ENCODE measurements around the gene ST3GAL5.

DNA sequence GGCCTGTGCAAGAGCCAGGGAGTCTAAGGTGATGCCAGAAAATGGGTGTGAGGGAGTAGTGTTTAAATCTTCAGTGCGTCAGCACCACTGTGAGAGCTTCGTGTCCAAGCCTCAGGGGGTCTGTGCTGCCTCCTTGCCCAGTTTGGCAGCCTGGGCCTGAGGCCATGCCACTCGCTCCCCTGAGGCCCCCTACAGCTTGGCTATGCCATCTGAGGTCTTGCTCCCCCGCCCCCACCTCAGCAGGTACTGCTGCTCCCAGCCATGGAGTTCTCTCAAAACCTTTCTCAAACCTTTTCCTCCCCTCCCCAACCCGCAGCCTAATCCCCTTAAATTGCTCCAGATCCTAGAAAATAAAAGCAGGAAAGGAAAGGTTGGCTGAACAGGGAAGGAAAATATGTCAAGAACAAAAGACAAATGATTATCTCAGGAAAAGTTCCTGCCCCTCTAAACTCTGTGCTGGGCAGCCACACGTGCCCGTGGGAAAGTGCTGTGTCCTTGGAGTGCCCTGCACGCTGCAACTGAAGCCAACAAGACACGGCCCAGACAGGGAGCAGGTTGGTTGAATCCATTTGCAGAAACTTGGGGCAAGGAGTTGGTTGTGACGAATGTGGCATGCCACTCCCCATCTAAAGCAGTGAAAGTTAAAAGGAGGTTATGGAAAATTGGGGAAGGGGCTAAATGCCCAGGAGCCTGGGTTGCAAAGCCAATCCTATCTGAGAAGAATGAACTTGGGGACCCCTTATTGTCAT lies 73.8 kb downstream of the ST3GAL5 start:
- TF ChIP-seq, protein P1, sequence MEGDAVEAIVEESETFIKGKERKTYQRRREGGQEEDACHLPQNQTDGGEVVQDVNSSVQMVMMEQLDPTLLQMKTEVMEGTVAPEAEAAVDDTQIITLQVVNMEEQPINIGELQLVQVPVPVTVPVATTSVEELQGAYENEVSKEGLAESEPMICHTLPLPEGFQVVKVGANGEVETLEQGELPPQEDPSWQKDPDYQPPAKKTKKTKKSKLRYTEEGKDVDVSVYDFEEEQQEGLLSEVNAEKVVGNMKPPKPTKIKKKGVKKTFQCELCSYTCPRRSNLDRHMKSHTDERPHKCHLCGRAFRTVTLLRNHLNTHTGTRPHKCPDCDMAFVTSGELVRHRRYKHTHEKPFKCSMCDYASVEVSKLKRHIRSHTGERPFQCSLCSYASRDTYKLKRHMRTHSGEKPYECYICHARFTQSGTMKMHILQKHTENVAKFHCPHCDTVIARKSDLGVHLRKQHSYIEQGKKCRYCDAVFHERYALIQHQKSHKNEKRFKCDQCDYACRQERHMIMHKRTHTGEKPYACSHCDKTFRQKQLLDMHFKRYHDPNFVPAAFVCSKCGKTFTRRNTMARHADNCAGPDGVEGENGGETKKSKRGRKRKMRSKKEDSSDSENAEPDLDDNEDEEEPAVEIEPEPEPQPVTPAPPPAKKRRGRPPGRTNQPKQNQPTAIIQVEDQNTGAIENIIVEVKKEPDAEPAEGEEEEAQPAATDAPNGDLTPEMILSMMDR (conservative IDR thresholded peaks at IDR 0.05; ENCODE audit: low read length), result no peak
- TF ChIP-seq EZH2phosphoT487 (IDR thresholded peaks at IDR 0.05; ENCODE audit: borderline replicate concordance, low read depth, low read length), result no peak

Data from OCI-LY7 (cell line).